ENCODE measurements around the gene TRAF7.

TRAF7 gene

DNA sequence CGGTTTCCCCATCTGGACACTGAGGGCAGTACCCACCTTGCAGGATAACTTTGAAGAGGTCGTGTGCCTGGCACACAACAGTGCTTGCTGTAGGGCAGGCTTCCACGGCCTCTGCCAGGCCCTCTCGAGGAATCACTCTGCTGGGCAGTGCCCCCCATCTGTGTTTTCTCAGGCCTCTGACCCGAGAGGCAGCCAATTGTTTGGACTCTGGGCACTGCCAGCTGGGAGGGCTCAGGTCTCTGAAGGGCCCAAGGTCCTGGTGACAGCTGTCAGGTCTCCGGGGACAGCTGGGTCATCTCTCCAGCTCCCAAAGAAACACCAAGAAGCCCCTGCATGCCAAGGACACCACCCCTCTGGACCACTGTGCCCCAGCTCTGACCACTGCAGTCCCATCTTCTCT lies 8.2 kb upstream of the TRAF7 start:
- Histone ChIP-seq H3K36me3 (peaks cover 3% of the 10 kb centered on the region), H3K4me3 (ENCODE audit: low read depth in 1 of 2, low read length in 1 of 2) (no peak overlapping the region), H3K4me1 (ENCODE audit: control insufficient read depth in 1 of 2, insufficient read depth in 1 of 2, low read depth in 1 of 2, low read length in 1 of 2) (peaks cover 8 to 11% of the 10 kb centered on the region in 2 experiments), H3K27ac (no peak overlapping the region), H3K9me3 (no peaks in the 10 kb centered on the region), H3K27me3 (peaks cover 59% of the 10 kb centered on the region)
- TF ChIP-seq, protein P1, sequence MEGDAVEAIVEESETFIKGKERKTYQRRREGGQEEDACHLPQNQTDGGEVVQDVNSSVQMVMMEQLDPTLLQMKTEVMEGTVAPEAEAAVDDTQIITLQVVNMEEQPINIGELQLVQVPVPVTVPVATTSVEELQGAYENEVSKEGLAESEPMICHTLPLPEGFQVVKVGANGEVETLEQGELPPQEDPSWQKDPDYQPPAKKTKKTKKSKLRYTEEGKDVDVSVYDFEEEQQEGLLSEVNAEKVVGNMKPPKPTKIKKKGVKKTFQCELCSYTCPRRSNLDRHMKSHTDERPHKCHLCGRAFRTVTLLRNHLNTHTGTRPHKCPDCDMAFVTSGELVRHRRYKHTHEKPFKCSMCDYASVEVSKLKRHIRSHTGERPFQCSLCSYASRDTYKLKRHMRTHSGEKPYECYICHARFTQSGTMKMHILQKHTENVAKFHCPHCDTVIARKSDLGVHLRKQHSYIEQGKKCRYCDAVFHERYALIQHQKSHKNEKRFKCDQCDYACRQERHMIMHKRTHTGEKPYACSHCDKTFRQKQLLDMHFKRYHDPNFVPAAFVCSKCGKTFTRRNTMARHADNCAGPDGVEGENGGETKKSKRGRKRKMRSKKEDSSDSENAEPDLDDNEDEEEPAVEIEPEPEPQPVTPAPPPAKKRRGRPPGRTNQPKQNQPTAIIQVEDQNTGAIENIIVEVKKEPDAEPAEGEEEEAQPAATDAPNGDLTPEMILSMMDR (IDR thresholded peaks at IDR 0.05): no peak

DNA sequence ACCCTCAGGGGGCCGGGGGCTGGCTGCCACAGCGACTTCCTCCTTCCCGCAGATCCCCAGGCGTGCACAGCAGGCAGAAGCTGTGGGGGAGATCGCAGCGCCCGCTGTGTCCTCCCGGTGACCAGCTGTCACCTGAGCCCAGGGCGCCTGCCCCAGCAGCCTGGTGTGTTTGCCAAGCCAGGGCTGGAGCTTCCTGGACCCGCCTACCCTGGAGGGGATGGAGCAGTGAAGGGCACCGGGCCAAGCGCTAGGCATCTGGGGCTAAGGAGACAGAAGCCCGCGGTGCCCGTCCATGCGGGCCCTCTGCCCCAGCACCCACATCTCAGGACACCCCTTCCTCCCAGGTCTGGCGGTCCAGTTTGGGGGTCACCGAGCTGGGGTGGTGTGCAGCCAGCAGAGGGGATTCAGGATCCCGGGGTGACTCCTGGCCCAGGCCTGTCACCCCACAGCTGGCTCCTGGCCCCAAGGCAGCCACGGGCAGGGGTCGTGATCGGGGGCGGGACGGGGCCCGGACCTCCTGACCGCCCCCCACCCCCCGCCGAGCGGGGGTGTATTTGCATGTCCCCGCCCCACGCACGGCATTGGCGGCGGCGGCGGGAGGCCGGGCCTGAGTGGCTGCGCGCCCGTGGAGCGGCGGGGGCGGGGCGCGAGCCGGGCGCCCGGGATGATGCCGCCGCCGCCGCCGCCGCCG lies 7.5 kb upstream of the TRAF7 start, which contains the start of gene RAB26:
RAB26 (plus strand) TSS at position 645 of the 691 bp plus-strand sequence. CDS start 159 bp downstream, outside the sequence.
- peaks cover 3% of the 10 kb centered on the region for H3K36me3 ChIP-seq
- H3K4me3 ChIP-seq (ENCODE audit: low read depth in 1 of 2, low read length in 1 of 2): no peak within 1 kb of the TSS
- H3K27me3 ChIP-seq: peaks cover 59% of the 10 kb centered on the region
- H3K9me3 ChIP-seq: no peaks in the 10 kb centered on the region
- H3K27ac ChIP-seq: no peak within 1 kb of the TSS
- peaks cover 13 to 17% of the 10 kb centered on the region in 2 experiments for H3K4me1 ChIP-seq (ENCODE audit: control insufficient read depth in 1 of 2, insufficient read depth in 1 of 2, low read depth in 1 of 2, low read length in 1 of 2)
- TF ChIP-seq, protein P1 (IDR thresholded peaks at IDR 0.05): no peak

DNA sequence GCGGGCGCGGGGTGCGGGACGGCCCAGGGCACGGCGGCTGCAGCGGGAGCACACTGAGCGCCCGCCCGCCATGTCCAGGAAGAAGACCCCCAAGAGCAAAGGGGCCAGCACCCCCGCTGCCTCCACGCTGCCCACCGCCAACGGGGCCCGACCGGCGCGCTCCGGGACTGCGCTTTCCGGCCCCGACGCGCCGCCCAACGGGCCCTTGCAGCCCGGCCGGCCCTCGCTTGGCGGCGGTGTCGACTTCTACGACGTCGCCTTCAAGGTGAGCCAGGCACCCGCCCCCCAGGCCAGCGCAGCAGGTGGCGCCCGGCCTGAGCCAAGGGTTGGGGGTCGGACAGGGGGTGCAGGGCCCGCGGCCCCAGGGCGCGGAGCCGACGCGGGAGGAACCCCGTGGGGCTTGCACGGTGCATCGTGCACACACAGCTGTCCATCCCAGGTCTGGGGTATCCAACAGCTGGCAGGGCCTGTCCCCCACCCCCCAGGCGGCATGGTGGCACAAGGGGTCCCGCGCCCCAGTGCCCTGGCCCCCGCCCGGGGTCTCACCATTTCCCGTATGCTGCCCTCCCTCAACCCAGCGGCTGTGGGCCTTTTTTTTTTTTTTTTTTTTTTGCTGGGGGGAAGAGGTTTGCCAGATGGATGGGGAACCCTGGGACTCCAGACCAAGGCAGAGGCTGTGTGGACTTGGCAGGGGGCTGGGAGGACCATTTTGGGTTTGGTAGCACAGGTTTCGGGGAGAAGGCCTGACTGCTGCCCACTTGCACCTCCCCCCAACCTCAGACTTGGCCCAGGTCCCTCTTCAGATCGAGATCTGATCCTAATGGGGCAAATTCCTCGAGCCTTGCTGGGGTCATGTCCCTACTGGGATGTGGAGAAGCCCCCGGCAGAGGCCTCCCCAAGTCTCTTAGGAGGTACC lies 6.6 kb upstream of the TRAF7 start:
- peaks cover 54% of the 10 kb centered on the region for H3K27me3 ChIP-seq
- H3K27ac ChIP-seq: no peak overlapping the region
- TF ChIP-seq, protein P1 (IDR thresholded peaks at IDR 0.05): no peak
- no peak overlapping the region for H3K4me3 ChIP-seq (ENCODE audit: low read depth in 1 of 2, low read length in 1 of 2)
- H3K4me1 ChIP-seq (ENCODE audit: control insufficient read depth in 1 of 2, insufficient read depth in 1 of 2, low read depth in 1 of 2, low read length in 1 of 2): peaks cover 22 to 25% of the 10 kb centered on the region in 2 experiments
- peaks cover 3% of the 10 kb centered on the region for H3K36me3 ChIP-seq
- no peaks in the 10 kb centered on the region for H3K9me3 ChIP-seq

DNA sequence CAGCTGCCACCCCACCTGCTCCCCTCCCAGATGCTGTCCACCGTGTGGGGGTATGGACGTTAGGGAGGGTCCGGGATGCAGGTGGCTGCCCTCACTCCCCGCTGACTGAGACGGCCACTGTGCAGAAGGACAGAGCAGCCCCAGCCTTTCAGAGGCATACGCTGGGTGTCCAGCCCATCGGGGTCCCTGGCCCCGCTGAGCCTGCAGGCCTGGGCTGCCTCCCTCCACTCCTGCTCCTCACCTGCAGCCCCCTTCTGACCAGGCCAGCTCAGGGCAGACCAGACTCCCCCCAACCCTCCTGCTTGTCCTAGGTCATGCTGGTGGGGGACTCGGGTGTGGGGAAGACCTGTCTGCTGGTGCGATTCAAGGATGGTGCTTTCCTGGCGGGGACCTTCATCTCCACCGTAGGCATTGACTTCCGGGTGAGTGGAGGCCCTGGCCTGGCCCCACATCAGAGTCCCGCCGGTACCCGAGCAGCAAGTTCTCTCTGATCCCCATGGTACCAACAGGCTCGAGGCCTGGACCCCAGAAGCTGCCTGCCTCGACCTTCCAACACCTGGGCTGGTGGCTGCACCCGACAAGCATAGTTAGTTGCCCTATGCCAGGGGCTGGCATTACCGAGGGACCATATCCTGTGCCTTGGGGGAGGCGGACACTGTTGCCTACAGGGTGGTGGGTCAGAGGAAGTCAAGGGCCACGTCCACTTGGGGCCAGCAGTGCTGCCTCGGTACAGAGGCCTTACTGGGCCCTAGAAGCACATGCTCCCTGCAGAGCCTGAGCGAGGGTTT lies 5.8 kb upstream of the TRAF7 start:
- Histone ChIP-seq H3K27ac (no peak overlapping the region), H3K4me3 (ENCODE audit: low read depth in 1 of 2, low read length in 1 of 2) (no peak overlapping the region), H3K4me1 (ENCODE audit: control insufficient read depth in 1 of 2, insufficient read depth in 1 of 2, low read depth in 1 of 2, low read length in 1 of 2) (peaks cover 30 to 34% of the 10 kb centered on the region in 2 experiments), H3K9me3 (no peaks in the 10 kb centered on the region), H3K27me3 (peaks cover 52% of the 10 kb centered on the region), H3K36me3 (peaks cover 3% of the 10 kb centered on the region)
- TF ChIP-seq, protein P1 (IDR thresholded peaks at IDR 0.05): no peak
